Hematopoietic multipotent progenitor cell treated with erythropoietin and hydrocortisone succinate and interleukin-3 and kit ligand, for 4 days (in vitro differentiated cells): ENCODE data around the gene SLC39A2.
A peak's percentile ranks its signal among the peaks of the same experiment; 100 is the strongest.
"Not testable (repeated sequence)": the region's sequence is repeated elsewhere in the genome, so short reads cannot be mapped to it uniquely, and the experiment has no call there.

Experiments
- DNase-seq: peaks from one replicate; pipeline ENCODE4 v3.0.0-alpha.2; 2015

SLC39A2 gene

DNA sequence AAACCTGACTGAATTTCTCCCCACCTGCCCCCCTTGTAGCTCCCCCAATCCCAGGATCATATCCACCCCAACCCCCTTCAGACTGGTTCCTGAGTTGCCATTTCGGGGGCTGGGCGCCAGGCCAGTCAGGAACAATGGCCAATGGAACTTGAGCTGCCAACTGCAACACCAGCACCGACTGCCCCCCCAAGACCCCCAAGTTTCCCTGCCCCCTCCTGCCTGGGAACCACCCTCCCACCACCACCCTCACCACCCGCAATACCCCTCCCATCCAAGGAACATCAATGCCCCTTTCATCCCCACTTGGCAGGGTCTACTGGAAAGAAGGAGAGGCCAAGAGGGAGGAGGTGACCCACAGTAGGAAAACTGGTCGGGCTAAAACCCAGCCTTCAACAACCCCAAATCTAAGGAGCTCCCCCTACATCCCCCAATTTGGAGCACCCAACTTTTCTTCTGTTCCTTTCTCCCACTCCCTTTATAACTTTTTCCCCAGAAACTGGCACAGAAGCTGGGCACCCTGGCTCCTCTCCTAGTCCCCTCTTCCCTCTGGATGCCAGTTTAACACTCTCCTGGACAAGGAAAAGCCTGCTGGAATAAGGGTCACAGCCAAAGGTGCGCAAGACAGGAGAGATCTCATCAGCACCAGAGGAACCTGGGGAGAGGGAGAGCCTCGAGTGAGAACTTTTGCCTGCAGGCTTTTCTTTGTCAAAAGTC lies 27.3 kb downstream of the SLC39A2 start:
- DNase-seq = no peak

DNA sequence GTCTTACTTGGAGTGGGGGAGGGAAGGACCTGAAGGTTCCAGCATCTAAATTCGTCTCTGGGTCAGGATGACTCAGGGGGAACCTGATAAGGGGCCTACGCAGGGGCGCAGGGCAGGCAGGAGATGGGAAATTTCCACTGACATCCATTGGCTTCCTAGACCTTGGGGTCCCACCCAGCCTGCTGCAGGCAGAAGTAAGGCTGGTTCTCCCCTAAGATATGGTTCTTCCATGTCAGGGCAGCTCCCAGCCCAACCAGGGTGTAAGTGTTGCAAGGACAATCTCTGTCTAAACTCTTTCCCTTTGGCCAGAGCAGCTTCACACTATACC lies 27.9 kb downstream of the SLC39A2 start:
- no peak for DNase-seq

DNA sequence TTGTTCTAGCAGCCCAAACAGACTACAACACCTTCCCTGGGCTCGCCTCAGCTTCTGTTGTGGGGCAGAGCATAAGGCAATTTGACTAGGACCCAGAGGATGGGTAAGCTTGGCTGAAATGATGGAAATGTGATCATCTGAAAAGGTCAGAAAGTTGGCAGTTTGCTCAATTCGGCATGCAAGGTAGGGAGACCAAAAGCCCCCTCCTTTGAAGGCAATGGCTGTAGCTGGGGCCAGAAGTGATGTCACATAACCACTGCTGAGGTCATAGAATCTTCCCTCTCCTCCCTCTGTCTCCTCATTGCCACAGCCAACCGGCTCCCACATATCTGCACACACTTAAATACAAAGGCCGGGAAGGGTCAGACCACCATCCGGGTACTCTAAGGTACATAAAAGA lies 30.8 kb downstream of the SLC39A2 start, which contains the start of gene TPPP2:
Gene TPPP2, plus strand, starts transcription at position 301 of the 400 bp plus-strand sequence. CDS start 365 bp downstream, outside the sequence.
- DNase-seq = no peak

DNA sequence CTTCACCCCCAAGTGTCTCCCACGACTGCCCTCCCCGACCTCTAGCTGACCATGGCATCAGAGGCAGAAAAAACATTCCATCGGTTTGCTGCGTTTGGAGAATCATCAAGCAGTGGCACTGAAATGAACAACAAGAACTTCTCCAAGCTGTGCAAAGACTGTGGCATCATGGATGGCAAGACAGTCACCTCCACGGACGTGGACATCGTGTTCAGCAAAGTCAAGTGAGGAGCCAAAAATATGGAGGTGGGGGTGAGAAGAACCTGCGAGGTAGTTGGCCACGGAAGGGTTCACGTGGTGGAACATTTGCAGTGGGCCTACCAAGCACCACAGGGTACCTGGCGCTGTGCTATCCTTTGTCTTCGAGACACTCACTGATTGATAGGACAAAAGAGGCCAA lies 31.4 kb downstream of the SLC39A2 start:
- DNase-seq = no peak

DNA sequence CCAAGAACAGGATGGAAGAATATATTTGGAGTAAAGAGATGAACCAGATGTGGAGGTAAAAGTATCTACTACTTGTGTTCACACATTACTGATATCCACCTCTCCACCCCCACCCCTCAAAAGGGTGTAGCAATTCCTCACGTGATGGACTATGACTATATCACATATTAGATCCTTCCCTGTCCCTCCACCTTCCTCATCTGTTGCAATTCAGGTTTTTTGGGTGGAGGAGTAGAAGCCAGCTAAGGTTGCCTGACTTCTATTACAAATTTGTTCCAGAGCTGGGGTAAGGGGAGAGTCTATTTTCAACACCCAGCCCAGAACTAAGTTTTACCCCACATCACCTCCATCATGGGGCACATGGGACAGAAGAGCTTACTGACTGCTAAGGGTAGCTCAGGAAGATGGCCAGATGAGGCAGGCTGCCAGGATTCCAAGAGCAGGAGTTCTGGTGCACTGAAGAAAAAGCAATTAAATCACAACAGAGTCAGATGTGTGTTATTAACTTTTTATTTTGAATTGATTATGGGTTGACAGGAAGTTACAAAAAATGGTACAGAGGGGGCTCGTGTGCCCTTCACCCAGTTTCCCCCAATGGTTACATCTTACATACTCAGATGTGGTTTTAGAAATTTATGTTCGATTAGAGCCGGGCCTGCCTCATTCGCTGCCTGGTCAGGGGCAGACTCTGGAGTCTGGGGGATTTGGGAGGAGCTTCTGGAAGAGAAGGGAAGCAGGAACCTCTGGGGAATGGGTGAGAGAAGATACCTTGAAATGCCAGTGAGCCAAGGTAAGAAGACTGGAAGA lies 33.4 kb downstream of the SLC39A2 start:
- DNase-seq = no peak

DNA sequence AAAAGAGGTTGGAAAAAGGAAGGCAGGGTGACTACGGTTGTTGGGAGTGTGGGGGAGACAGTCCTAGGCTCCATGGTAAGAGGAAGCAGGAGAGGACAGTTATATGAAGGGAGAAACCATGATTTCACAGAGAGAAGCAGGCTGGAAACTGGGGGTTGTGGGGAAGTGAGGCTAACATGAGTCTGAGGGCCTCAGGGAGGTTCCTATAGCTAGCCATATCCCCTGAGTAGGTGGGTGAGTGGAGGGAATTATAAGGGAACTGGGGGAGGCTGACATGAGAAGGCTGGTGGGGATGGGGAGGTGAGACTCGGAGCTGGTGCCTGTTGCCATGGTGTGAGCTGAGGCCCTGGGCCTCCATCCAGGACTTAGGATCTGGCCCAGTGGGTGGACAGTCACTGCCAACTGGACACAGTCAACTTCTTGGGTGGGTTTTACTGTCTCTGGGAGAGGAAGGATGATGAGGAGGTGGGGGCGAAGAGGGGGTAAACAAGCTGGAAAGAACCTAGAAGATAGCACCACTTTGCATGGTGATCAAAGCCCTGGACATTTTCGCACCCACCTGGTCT lies 34.1 kb downstream of the SLC39A2 start:
- no peak for DNase-seq

DNA sequence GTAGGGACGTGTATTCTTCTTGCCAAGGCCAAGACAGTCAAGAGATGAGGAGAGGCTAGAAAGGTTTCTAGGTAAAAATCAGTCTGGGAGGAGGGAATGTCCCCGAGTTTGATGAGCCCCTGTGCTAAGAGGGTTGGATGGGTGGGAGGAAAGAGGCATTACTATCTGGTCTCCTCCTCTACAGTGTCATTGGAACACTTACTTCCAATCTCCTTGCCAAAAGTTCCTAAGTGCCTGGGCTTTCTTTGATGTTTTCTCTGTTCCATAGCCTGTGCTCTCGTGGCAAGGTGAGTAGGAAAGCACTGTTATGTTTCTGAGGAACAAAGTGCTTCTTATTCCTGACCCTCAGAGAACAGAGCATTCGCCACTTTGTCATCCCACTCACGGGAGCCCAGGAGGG lies 35.6 kb downstream of the SLC39A2 start, which contains the start of gene RNASE13:
Gene RNASE13, minus strand, starts transcription at position 101 of the 400 bp plus-strand sequence. CDS start 519 bp downstream, outside the sequence.
- DNase-seq = no peak

DNA sequence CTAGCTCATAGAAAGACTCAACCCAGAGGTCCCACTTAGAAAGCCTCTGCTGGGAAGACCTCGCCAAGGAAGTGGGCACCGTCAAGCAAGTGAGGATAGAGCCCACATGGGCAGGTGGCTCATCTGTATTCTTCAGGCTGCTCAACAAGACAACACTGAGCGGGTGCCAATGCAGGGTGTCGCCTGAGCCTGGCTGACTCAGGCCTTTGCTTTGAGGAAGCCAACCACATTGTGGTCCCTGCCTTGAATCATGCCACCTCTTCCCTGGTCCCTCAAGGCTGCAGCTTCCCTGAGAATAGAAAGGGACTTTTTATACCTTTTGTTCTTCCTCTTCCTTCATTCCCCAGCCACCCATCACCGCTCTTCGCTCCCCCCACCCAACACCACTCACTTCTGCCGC lies 37.7 kb downstream of the SLC39A2 start:
- no peak for DNase-seq

DNA sequence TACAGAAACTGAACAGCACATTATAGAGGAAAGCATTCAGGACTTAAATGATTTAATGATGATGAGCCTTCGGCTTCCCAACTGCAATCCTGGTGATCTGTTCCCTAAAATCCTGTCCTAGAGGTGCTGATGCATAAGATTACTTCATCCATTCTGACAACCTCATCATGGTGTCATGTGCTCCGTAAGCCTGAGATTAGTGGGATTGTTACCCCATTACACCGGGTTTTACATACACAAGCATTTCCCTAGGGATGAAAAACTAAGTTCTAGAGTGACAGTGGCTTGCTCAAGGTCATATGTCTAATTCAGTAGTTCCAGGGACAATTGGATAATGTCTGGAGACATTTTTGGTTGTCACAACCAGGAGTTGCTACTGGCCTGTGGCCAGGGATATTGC lies 38.1 kb downstream of the SLC39A2 start:
- no peak for DNase-seq

DNA sequence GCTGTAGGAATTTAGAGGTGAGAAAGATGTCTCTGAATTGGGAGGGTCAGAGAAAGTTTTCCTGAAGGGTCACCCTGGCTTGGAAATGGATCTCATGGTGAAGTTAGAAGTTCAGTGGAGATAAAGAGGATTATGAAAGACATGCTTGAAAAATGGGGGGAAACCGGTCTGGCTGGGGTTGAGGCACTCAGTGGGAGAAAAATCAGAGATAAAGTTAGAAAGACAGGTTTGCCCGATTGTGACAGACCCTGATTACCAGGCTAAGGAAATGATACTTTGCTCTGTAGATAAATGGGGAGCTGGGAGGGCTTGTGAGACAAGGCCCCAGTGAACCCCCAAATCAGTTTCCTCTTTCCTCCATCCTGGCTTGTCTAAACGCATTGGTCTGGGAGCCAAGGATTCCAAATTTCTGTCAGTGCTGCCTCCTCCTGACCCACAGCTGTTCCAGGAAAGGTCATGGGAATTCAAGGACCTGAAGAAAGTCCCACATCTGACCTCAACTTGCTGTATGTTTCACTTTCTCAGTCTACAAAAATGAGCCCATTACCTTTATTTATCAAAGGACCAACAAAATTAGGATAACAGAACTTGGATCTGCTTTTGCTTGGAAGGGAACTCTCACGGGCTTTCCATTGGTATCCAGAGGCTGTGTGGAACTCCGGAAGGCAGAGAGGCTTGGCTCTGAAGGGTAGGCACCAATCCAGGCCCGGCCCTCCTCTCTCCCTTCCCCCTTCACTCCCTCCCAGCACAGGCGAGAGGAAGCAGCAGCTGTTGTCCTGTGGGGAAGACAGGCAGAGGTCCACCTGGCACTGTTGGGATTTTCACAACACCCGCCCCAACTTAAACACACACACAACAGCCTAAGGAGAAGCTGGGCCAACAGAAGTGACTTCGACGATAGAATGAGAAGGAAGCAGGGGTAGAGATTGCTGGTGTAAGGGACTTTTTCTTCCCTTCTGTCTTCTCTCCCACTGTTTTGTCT lies 39.6 kb downstream of the SLC39A2 start:
- DNase-seq = no peak

DNA sequence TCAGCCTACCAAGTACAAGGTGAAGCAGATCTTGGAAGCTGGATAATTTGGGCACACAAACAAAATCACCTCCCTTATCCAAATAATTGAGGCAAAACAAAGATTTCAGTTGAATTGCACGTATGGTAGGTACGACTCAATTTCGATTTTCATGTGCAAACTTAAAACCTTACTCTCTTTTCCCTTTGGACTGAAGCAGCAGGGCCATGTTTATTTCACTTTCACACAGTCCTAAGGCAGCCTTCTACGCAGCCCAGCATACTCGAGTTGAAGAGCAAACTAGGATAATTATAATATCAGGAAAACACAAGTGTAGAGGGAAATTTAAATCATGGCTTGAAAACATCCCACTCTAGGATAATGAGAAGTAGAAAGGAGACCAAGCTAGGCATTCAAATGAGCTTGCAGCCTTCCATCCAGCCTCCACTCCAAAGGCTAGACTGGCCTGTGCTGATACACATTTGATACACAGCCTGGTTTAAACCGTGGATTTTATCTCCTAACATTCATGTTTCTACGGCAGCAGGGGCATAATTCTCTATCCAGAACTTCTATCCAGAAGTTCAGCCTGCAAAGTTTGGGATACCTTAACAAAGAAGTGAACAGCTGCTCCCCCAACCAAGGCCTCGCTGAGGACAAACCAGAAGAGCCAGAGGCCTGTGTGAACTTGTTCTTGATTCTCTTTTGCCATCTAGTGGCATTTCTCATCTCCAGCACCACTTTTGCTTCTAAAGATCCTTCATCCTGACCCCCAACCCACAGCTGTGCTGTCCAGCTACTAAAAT lies 40.7 kb downstream of the SLC39A2 start:
- DNase-seq = peak; percentile 85

DNA sequence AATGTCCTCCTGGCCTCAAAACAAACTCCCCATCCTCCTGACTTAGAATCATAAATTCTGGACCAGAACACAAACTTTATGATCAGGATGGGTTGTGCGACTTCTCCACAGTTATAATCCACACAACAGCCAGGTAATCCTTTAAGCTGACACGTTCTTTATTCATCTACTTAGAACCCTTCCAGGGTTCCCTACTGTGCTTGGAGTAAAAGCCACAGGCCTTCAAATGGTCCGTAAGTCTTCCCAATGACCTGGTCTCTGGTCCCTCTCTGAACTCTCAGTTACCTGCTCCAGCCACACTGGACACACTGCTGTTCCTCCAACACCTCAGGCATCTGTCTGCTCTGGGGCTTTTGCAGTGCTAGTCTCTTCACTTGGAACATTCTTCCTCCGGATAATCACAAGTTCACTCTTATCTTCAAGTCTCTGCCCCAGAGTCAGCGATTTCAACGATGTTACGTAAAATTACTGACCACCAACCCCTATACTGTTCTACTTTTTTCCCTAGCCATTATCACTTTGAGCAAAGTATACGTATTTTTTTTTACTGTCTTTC lies 41.4 kb downstream of the SLC39A2 start:
- peak; percentile 33 for DNase-seq

DNA sequence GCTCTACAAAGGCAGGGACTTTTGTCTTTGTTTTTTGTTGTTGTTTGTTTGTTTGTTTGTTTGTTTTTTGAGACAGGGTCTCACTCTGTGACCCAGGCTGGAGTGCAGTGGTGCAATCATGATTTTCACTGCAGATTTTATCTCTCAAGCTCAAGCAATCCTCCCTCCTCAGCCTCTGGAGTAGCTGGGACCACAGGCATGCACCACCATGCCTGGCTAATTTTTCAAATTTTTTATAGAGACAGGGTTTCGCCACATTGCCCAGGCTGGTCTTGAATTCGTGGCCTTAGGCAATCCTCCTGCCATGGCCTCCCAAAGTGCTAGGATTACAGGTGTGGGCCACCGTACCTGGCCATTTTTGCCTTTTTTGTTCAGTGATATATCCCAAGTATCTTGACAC lies 41.8 kb downstream of the SLC39A2 start:
- DNase-seq = not testable (repeated sequence)

DNA sequence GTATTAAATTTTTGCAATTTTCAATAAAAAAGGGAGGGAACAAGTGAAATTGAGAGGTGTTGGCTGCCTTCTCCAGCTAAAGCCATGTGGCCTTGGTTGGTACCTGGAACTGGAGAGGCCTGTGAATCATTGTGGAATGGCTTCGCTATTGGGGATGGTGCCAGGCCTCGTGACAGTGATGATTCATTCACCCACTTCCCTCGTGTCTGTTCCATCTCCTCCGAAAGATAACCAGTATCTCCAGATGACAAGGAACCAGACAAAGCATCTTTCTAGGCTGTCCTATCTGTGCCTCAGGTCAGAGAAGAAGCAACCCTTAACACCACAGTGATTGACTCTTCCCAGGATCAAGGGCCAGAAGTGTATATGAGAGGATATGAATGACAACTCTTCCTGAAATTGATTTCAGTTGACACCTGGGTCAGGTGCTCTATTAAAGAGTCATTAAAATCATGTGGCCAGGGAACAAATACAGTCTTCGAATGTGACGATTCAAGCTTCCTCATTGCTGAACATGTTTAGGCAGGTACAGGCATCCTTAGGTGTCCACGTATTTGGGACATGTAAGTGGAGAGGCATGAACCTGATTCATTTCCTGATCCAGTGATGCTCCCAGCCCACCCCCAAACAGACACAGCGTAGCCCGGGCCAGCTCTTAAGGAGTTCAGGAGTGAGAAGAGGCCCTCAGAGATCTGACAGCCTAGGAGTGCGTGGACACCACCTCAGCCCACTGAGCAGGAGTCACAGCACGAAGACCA lies 42.8 kb downstream of the SLC39A2 start, which contains the start of gene RNASE7:
Gene RNASE7, plus strand, starts transcription at position 687 of the 758 bp plus-strand sequence. CDS start 631 bp downstream, outside the sequence.
- DNase-seq = peak; percentile 54

DNA sequence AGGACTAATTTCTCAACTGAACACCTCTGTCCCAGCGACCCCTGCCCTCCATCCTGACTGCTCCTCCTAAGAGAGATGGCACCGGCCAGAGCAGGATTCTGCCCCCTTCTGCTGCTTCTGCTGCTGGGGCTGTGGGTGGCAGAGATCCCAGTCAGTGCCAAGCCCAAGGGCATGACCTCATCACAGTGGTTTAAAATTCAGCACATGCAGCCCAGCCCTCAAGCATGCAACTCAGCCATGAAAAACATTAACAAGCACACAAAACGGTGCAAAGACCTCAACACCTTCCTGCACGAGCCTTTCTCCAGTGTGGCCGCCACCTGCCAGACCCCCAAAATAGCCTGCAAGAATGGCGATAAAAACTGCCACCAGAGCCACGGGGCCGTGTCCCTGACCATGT lies 43.8 kb downstream of the SLC39A2 start:
- DNase-seq = peak; percentile 30

DNA sequence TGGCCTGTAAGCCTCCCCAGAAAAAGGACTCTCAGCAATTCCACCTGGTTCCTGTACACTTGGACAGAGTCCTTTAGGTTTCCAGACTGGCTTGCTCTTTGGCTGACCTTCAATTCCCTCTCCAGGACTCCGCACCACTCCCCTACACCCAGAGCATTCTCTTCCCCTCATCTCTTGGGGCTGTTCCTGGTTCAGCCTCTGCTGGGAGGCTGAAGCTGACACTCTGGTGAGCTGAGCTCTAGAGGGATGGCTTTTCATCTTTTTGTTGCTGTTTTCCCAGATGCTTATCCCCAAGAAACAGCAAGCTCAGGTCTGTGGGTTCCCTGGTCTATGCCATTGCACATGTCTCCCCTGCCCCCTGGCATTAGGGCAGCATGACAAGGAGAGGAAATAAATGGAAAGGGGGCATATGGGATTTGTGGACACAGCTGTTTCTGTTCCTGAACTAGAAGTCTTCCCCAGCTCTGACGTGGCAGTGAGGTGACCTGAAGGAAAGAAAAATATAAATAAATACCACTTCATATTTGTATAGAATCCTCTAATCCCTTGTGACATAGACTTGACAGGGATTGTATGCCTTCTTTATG lies 44.4 kb downstream of the SLC39A2 start:
- DNase-seq = no peak

DNA sequence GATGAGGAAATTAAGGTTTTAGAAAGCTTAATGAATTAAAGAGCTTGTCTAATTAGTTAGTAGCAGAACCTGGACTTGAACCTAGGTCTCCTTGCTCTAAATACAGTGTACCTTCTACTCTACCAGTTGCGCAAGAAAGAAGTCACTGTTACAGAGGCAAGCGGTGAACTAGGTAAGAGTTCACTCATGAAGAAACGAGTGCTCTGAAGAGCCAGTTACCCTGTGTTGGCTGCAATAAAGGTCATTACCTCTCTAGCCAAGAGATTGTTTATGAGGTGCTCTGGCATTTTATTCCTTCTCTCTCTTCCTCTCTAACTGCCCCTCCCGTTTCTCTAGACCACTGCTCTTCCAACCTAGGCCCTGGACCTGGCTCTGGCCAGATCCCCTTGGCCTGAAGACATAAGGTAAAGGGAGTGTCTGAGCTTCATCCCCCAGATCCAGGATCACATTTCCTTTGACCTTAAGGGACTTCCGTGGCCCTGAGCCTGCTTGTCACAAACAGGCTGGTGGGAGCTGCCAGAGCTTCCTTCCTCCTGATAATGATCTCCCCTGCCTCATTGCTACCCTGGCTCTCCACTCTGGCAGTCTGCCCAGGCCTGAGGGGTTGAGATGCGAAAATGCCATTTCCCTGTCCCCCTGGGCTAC lies 45.0 kb downstream of the SLC39A2 start:
- DNase-seq = peak; percentile 91

DNA sequence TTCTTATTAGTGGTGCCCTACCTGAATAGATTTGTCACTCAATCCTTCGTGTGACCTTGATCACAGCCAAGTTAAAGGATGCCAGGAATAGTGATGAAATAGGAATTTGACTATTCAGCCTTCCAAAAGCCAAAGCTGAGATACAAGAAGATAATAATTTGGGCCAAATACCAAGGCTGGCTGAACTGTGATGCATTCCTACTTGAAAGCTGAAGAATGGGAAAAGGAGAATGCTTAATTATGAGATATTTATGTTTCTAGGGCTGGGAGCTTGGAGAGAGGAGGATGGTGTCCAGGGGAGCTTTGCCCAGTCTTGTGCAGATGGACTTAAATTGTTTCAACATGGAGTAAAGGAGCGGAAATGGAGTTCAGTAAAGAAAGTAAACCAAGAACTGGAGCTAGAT lies 48.3 kb downstream of the SLC39A2 start:
- no peak for DNase-seq

DNA sequence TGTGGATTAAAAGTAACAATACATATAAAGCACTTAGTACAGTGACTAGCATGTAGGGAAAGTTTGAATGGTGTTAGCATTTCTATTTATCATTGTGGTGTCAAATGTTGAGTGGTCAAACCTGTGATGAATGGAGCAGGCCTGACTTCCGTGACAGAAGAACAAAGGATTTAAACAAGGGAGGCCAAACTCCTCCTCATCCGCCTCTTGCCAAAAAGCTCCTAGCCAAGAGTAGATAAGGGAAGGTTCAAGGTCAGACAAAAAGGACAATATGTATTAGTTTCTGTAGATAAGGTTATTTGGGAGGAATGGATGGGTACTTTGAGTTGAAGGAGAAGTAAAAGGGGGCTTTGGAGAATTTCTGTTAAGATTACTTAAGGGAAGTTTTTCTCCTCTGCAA lies 49.5 kb downstream of the SLC39A2 start:
- DNase-seq = no peak

DNA sequence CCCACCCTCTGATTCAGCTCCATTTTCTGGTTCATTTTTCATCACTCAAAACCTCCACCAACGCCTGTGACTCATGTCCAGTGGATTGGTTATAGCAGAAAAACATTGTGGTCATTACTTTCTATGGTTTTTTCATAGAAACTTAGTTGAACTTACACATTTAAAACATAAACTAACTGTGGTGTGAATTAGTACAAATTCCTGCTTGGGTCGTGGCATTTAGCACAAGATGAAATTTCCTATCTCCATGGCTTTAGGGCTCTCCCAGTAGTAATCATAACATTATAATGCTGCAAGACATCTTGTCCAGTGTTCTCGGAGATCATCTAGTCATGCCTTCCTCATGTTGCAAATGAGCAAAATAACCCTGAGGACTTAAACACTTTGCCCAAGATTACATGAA lies 50.2 kb downstream of the SLC39A2 start:
- no peak for DNase-seq
